A549 (cell line): Measurements from ENCODE around the gene STAM.

Experiments used
- CEBPB ChIP-seq, 2 experiments: fragments of >200 bp in 1 of 2; sonication (Bioruptor Twin) in 1 of 2; formaldehyde crosslinking in 1 of 2; IDR thresholded peaks; 2 replicates each; pipeline ENCODE4 v1.6.1; 2012 to 2016
- EHMT2 ChIP-seq: fragments of 200-600 bp; sonication (generic); IDR thresholded peaks from 2 replicates; pipeline ENCODE4 v1.6.1; 2016; ENCODE audit warnings: antibody characterized with exemption, low read depth, mild to moderate bottlenecking, moderate library complexity
- EP300 ChIP-seq, 2 experiments: fragments of >200 bp; sonication (Bioruptor Twin); formaldehyde crosslinking; IDR thresholded peaks; 2 replicates in 1 of 2; 3 replicates in 1 of 2; pipeline ENCODE4 v1.6.1; 2016 to 2017
- HDAC2 ChIP-seq: fragments of 200-600 bp; sonication (generic); IDR thresholded peaks from 2 replicates; pipeline ENCODE4 v1.6.1; 2016
- HEYL ChIP-seq: fragments of 250-450 bp; sonication (Bioruptor Pico); IDR thresholded peaks from 2 replicates; pipeline ENCODE4 v1.8.0; 2021; ENCODE audit warnings: mild to moderate bottlenecking, moderate library complexity
- JUN ChIP-seq, 2 experiments: fragments of >200 bp; sonication (Bioruptor Twin); formaldehyde crosslinking; IDR thresholded peaks; 2 replicates in 1 of 2; 3 replicates in 1 of 2; pipeline ENCODE4 v1.6.1; 2016 to 2017
- PHF8 ChIP-seq: fragments of 200-600 bp; sonication (generic); IDR thresholded peaks from 2 replicates; pipeline ENCODE4 v1.6.1; 2016; ENCODE audit warnings: low read depth, mild to moderate bottlenecking, antibody characterized with exemption, moderate library complexity, borderline replicate concordance
- POLR2A ChIP-seq: IDR thresholded peaks from 2 replicates; pipeline ENCODE4 v1.6.1; 2012; ENCODE audit warnings: mild to moderate bottlenecking, low read length
- RAD21 ChIP-seq, 2 experiments: fragments of >200 bp in 1 of 2; sonication (Bioruptor Twin) in 1 of 2; formaldehyde crosslinking in 1 of 2; IDR thresholded peaks in 1 of 2; conservative IDR thresholded peaks in 1 of 2; 2 replicates in 1 of 2; 3 replicates in 1 of 2; pipeline ENCODE4 v1.6.1; 2012 to 2018; ENCODE audit warnings: inconsistent platforms in 1 of 2
- TF ChIP-seq, protein P1 (sequence below): fragments of >200 bp; sonication (Bioruptor Twin); formaldehyde crosslinking; IDR thresholded peaks from 3 replicates; pipeline ENCODE4 v1.5.1; 2016
- TF ChIP-seq, protein P2 (sequence below): fragments of >200 bp; sonication (Bioruptor Twin); formaldehyde crosslinking; IDR thresholded peaks from 3 replicates; pipeline ENCODE4 v1.6.1; 2016
- TF ChIP-seq, protein P3 (sequence below): IDR thresholded peaks from 2 replicates; pipeline ENCODE4 v1.6.1; 2012; ENCODE audit warnings: low read depth, borderline replicate concordance
- TF ChIP-seq, protein P4 (sequence below): fragments of 450-650 bp; IDR thresholded peaks from 2 replicates; pipeline ENCODE4 v1.6.1; 2014; ENCODE audit warnings: antibody characterized with exemption

DNA sequence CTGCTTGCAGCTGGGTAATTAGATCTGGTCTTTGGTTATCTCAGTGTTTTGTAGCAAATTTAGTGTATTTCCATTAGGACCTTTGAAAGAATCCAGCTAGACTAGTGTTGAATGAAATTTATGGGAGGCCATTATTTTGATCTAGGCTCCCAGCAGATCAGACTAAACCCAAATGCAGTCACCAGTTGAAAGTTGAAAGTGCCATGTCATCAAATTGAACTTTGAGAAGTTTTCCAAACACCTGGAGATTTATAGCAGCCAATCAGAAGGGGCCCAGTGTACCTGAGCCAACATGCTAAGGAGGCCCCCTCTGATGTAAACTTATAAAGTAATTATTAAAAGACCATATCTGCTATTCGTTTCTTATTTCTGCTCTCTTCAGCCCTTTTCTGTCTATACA is 96.7 kb downstream of the STAM start:
- no peak for TF ChIP-seq RAD21 (conservative IDR thresholded peaks at IDR 0.05 in 1 of 2, IDR thresholded peaks at IDR 0.05 in 1 of 2)
- TF ChIP-seq POLR2A: no peak
- TF ChIP-seq, protein P1, sequence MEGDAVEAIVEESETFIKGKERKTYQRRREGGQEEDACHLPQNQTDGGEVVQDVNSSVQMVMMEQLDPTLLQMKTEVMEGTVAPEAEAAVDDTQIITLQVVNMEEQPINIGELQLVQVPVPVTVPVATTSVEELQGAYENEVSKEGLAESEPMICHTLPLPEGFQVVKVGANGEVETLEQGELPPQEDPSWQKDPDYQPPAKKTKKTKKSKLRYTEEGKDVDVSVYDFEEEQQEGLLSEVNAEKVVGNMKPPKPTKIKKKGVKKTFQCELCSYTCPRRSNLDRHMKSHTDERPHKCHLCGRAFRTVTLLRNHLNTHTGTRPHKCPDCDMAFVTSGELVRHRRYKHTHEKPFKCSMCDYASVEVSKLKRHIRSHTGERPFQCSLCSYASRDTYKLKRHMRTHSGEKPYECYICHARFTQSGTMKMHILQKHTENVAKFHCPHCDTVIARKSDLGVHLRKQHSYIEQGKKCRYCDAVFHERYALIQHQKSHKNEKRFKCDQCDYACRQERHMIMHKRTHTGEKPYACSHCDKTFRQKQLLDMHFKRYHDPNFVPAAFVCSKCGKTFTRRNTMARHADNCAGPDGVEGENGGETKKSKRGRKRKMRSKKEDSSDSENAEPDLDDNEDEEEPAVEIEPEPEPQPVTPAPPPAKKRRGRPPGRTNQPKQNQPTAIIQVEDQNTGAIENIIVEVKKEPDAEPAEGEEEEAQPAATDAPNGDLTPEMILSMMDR: no peak
- TF ChIP-seq, protein P2, sequence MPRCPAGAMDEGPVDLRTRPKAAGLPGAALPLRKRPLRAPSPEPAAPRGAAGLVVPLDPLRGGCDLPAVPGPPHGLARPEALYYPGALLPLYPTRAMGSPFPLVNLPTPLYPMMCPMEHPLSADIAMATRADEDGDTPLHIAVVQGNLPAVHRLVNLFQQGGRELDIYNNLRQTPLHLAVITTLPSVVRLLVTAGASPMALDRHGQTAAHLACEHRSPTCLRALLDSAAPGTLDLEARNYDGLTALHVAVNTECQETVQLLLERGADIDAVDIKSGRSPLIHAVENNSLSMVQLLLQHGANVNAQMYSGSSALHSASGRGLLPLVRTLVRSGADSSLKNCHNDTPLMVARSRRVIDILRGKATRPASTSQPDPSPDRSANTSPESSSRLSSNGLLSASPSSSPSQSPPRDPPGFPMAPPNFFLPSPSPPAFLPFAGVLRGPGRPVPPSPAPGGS: no peak
- no peak for TF ChIP-seq HDAC2
- no peak for TF ChIP-seq HEYL
- TF ChIP-seq CEBPB (IDR thresholded peaks at IDR 0.05): no peak
- no peak for TF ChIP-seq JUN (IDR thresholded peaks at IDR 0.05)
- TF ChIP-seq PHF8: no peak
- TF ChIP-seq, protein P3, sequence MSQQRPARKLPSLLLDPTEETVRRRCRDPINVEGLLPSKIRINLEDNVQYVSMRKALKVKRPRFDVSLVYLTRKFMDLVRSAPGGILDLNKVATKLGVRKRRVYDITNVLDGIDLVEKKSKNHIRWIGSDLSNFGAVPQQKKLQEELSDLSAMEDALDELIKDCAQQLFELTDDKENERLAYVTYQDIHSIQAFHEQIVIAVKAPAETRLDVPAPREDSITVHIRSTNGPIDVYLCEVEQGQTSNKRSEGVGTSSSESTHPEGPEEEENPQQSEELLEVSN: no peak
- TF ChIP-seq EHMT2: no peak
- TF ChIP-seq EP300 (IDR thresholded peaks at IDR 0.05): no peak
- TF ChIP-seq, protein P4, sequence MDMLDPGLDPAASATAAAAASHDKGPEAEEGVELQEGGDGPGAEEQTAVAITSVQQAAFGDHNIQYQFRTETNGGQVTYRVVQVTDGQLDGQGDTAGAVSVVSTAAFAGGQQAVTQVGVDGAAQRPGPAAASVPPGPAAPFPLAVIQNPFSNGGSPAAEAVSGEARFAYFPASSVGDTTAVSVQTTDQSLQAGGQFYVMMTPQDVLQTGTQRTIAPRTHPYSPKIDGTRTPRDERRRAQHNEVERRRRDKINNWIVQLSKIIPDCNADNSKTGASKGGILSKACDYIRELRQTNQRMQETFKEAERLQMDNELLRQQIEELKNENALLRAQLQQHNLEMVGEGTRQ: no peak
